ENCODE results near the gene MBL2.

DNA sequence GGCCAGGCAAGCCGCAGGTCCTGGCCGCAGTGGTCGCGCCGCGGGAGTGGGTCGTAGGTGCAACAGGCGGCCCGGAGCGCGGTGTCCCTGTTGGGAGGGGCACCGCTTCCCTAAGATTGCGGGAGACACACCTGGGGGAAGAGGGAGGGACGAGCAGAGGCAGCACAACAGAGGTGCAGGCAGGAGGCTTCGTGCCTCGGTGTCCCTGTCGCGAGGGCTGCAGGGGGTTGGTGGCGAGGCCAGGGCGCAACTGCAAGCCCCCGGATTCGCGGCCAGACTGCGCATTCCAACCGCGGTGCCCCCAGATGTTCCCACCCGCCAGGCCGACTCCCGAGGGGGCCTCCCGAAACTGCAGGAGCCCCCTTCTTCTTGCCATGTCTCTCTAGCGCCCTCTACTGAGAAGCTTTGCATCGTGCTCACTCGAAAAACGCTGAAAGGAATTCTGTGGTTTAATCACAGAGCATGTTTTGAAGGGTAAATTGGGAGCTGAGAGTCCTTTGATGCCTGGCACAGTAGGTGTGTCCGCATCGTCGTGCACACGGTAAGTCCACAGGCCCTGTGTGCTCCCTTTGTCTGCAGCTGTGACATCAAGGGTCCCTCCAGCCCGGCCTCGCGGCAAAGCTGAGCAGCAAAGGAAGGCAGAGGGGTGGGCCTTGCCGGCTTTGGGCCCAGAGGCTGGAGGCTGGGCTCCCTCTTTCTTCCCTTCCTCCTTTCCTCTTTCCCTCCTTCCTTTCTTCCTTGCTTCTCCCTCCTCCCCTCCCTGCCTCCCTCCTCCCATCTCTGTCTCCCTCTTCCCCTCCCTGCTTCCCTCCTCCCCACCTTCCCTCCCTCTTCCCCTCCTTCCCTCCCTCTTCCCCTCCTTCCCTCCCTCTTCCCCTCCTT, 6.2 kb upstream of the MBL2 start:
- TF ChIP-seq, protein P1, sequence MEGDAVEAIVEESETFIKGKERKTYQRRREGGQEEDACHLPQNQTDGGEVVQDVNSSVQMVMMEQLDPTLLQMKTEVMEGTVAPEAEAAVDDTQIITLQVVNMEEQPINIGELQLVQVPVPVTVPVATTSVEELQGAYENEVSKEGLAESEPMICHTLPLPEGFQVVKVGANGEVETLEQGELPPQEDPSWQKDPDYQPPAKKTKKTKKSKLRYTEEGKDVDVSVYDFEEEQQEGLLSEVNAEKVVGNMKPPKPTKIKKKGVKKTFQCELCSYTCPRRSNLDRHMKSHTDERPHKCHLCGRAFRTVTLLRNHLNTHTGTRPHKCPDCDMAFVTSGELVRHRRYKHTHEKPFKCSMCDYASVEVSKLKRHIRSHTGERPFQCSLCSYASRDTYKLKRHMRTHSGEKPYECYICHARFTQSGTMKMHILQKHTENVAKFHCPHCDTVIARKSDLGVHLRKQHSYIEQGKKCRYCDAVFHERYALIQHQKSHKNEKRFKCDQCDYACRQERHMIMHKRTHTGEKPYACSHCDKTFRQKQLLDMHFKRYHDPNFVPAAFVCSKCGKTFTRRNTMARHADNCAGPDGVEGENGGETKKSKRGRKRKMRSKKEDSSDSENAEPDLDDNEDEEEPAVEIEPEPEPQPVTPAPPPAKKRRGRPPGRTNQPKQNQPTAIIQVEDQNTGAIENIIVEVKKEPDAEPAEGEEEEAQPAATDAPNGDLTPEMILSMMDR (IDR thresholded peaks at IDR 0.05) = peak in 1 of 7 experiments; percentile 22
- no peak for TF ChIP-seq POLR2A (IDR thresholded peaks at IDR 0.05)
